ENCODE data around the gene MT1A. TPM values are rescaled to one million over a fixed set of nuclear protein-coding genes. Genes with fewer than 3 reads are reported as not detected.

MT1A gene
- total RNA-seq, 1 experiment from 2014 or later: not detected

GRCh38 chr16:56688762-56689161 is 50.3 kb downstream of the MT1A start:
- H3K36me3 Mint-ChIP-seq (ENCODE audit: insufficient read depth, unreplicated experiment): no peaks in the 10 kb centered on the region
- CTCF ChIA-PET: no interaction called here
- no peak for DNase-seq
- peaks cover 13% of the 10 kb centered on the region for H3K27me3 Mint-ChIP-seq (ENCODE audit: unreplicated experiment)
- peaks cover 36% of the 10 kb centered on the region for H3K4me1 Mint-ChIP-seq (ENCODE audit: low read depth, unreplicated experiment)
- no peak overlapping the region for H3K27ac Mint-ChIP-seq (ENCODE audit: unreplicated experiment)
- intact Hi-C loops (cut with micrococcal nuclease; ENCODE audit: unreplicated experiment): no loop called here
- no peaks in the 10 kb centered on the region for H3K9me3 Mint-ChIP-seq (ENCODE audit: low read depth, unreplicated experiment)
- H3K4me3 Mint-ChIP-seq (ENCODE audit: low read depth, unreplicated experiment): no peak overlapping the region
- TF ChIP-seq CTCF (IDR thresholded peaks at IDR 0.05; ENCODE audit: unreplicated experiment): no peak
- BruUV-seq (replicated peaks): no TSS peak

- peaks cover 36% of the 10 kb centered on the region for H3K4me1 Mint-ChIP-seq (ENCODE audit: low read depth, unreplicated experiment)
- no peak overlapping the region for H3K27ac Mint-ChIP-seq (ENCODE audit: unreplicated experiment)
- no peaks in the 10 kb centered on the region for H3K9me3 Mint-ChIP-seq (ENCODE audit: low read depth, unreplicated experiment)
- no peak overlapping the region for H3K4me3 Mint-ChIP-seq (ENCODE audit: low read depth, unreplicated experiment)
- BruUV-seq (replicated peaks): no TSS peak
- TF ChIP-seq CTCF (IDR thresholded peaks at IDR 0.05; ENCODE audit: unreplicated experiment): no peak
- H3K27me3 Mint-ChIP-seq (ENCODE audit: unreplicated experiment): peaks cover 9% of the 10 kb centered on the region
- no peak for DNase-seq
- CTCF ChIA-PET: no interaction called here
- intact Hi-C loops (cut with micrococcal nuclease; ENCODE audit: unreplicated experiment): no loop called here
- H3K36me3 Mint-ChIP-seq (ENCODE audit: insufficient read depth, unreplicated experiment): no peaks in the 10 kb centered on the region
These were observed 50.7 kb downstream of the MT1A start for GRCh38 chr16:56689171-56689570.

Other genes starting within 250 kb of the MT1A start
- 108 and 116 TPM in 2 replicates for gene AMFR, start 213.1 kb upstream of the MT1A start, total RNA-seq (2022)
- gene NUDT21, start 187.3 kb upstream of the MT1A start, total RNA-seq (2022): 234 and 266 TPM in 2 replicates
- gene OGFOD1, start 187.1 kb upstream of the MT1A start, total RNA-seq (2022): 59.6 and 60.6 TPM in 2 replicates
- gene BBS2, start 118.6 kb upstream of the MT1A start, total RNA-seq (2022): 35.5 and 36.4 TPM in 2 replicates
- gene MT4, start 73.6 kb upstream of the MT1A start, total RNA-seq (2022): not detected in 2 replicates
- gene MT3, start 49.1 kb upstream of the MT1A start, total RNA-seq (2022): not detected in 2 replicates
- gene MT2A, start 30.1 kb upstream of the MT1A start, total RNA-seq (2022): 8.2 and 28.1 TPM in 2 replicates
- gene MT1E, start 12.9 kb upstream of the MT1A start, total RNA-seq (2022): not detected in 2 replicates
- gene MT1M, start 6.0 kb upstream of the MT1A start, total RNA-seq (2022): not detected in 2 replicates
- gene MT1B, start 13.2 kb downstream of the MT1A start, total RNA-seq (2022): not detected in 2 replicates
- 2.6 and 7.7 TPM in 2 replicates for gene MT1F, start 19.3 kb downstream of the MT1A start, total RNA-seq (2022)
- not detected in 2 replicates for gene MT1G, start 29.4 kb downstream of the MT1A start, total RNA-seq (2022)
- gene MT1H, start 31.1 kb downstream of the MT1A start, total RNA-seq (2022): not detected in 2 replicates
- gene MT1X, start 43.8 kb downstream of the MT1A start, total RNA-seq (2022): 5.3 and 15.4 TPM in 2 replicates
- 120 and 123 TPM in 2 replicates for gene NUP93, start 91.5 kb downstream of the MT1A start, total RNA-seq (2022)
- not detected in 2 replicates for gene SLC12A3, start 226.5 kb downstream of the MT1A start, total RNA-seq (2022)